PC-3 (cell line): ENCODE measurements around the gene ABHD12B. TPM values are rescaled to one million over a fixed set of nuclear protein-coding genes. Genes with fewer than 3 reads are reported as not detected.

Experiments
- ATAC-seq: fragments of 200-7000 bp; cut with Tn5 transposase; 2 replicates; pipeline ENCODE4 v1.9.1; 2020; ENCODE audit warnings: mild to moderate bottlenecking, moderate library complexity
- BruUV-seq: library from RNA; stranded (reverse); fragments of 400-500 nt; replicated peaks from 2 replicates; lab custom pipeline; 2021; lab: Mats Ljungman, UMichigan
- CTCF ChIA-PET: fragments of 300-600 bp; sonication (Branson Sonifier 250); formaldehyde crosslinking; loops from one replicate; lab custom pipeline; 2022; ENCODE audit warnings: antibody characterized with exemption; lab: Charles Lee
- POLR2A ChIA-PET: fragments of 300-600 bp; sonication (Branson Sonifier 250); formaldehyde crosslinking; loops from one replicate; lab custom pipeline; 2022; ENCODE audit warnings: antibody characterized with exemption; ENCODE audit not compliant: unreplicated experiment; lab: Charles Lee
- DNase-seq: peaks from one replicate; pipeline ENCODE4 v3.0.0-alpha.2; 2015
- H2AFZ ChIP-seq: fragments of 300-600 bp; sonication (generic); 2 replicates; pipeline ENCODE4 v1.6.0; 2016; ENCODE audit warnings: antibody characterized with exemption, low read length
- H3F3A ChIP-seq: fragments of 300-600 bp; sonication (generic); one replicate; pipeline ENCODE4 v1.6.0; 2017; ENCODE audit warnings: antibody characterized with exemption, low read length, control low read depth, mild to moderate bottlenecking; ENCODE audit not compliant: unreplicated experiment
- H3K27ac ChIP-seq: fragments of 300-600 bp; sonication (generic); 2 replicates; pipeline ENCODE4 v1.5.1; 2016; ENCODE audit warnings: mild to moderate bottlenecking, low read length
- H3K27me3 ChIP-seq: fragments of 300-600 bp; sonication (generic); 2 replicates; pipeline ENCODE4 v1.6.1; 2016; ENCODE audit warnings: low read length, mixed read lengths
- H3K36me3 ChIP-seq: fragments of 300-600 bp; sonication (generic); 2 replicates; pipeline ENCODE4 v1.6.1; 2016; ENCODE audit warnings: low read depth, mixed run types, low read length, mixed read lengths
- H3K4me1 ChIP-seq: fragments of 300-600 bp; sonication (generic); 2 replicates; pipeline ENCODE4 v1.5.1; 2016; ENCODE audit warnings: low read length; ENCODE audit not compliant: insufficient read depth
- H3K4me2 ChIP-seq: fragments of 300-600 bp; sonication (generic); 2 replicates; pipeline ENCODE4 v1.6.0; 2016; ENCODE audit warnings: low read length
- H3K4me3 ChIP-seq: fragments of 300-600 bp; sonication (generic); 2 replicates; pipeline ENCODE4 v1.5.1; 2016; ENCODE audit warnings: mild to moderate bottlenecking, low read length, mixed read lengths
- H3K79me2 ChIP-seq: fragments of 300-600 bp; sonication (generic); 2 replicates; pipeline ENCODE4 v1.6.1; 2017; ENCODE audit warnings: low read length, mixed read lengths
- H3K9ac ChIP-seq: fragments of 300-600 bp; sonication (generic); 2 replicates; pipeline ENCODE4 v1.6.0; 2016; ENCODE audit warnings: mild to moderate bottlenecking, low read length
- H3K9me2 ChIP-seq: fragments of 300-600 bp; sonication (generic); replicated peaks from 2 replicates; pipeline ENCODE4 v1.6.1; 2016; ENCODE audit warnings: mixed run types, low read length, mixed read lengths
- H3K9me3 ChIP-seq: fragments of 300-600 bp; sonication (generic); 2 replicates; pipeline ENCODE4 v1.6.1; 2016; ENCODE audit warnings: low read length, mixed read lengths
- H4K20me1 ChIP-seq: fragments of 300-600 bp; sonication (generic); 2 replicates; pipeline ENCODE4 v1.6.1; 2016; ENCODE audit warnings: low read length, mixed read lengths
- EZH2 ChIP-seq: fragments of 300-600 bp; sonication (generic); IDR thresholded peaks from one replicate; pipeline ENCODE4 v1.6.1; 2017; ENCODE audit warnings: antibody characterized with exemption, mild to moderate bottlenecking, low read length; ENCODE audit not compliant: unreplicated experiment
- EZH2phosphoT487 ChIP-seq: fragments of 300-600 bp; sonication (generic); IDR thresholded peaks from 2 replicates; pipeline ENCODE4 v1.6.1; 2018; ENCODE audit warnings: mild to moderate bottlenecking, antibody characterized with exemption, low read length, borderline replicate concordance
- intact Hi-C: fragments of 100-400 bp; cut with micrococcal nuclease; formaldehyde crosslinking; loops from 2 replicates; pipeline ENCODE4 v1.9.0; 2023
- total RNA-seq: library from RNA; depleted of rRNA; stranded (reverse); fragments of >200 nt; gene quantifications from 2 replicates; pipeline ENCODE4 v1.2.3, GENCODE V29; 2014
- TF ChIP-seq, protein P1 (sequence below): fragments of 300-600 bp; sonication (generic); conservative IDR thresholded peaks from 2 replicates; pipeline ENCODE4 v1.5.1; 2017; ENCODE audit warnings: antibody characterized with exemption, low read depth, mild to moderate bottlenecking, low read length

The ABHD12B gene
- total RNA-seq, 1 experiment from 2014 or later, result not detected

DNA sequence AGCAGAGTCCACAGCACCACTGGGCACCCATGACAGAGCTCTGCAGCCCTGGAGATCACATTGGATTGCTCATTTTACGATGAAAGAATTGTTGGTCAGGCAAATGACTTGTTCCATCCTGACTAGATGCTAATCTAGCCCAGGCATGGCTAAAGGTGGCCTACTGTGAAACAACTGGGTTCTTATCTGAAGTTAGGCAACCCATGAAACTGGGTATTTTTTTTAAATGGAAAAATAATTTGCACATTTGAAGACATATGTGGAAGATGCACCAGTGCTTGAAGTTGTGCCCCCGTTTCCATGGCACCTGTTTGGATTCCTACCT lies 64.1 kb downstream of the ABHD12B start:
- ChIA-PET CTCF (no interaction called here), POLR2A (no interaction called here)
- H3K79me2 ChIP-seq, result peaks cover 10% of the 10 kb centered on the region; the same call in 1 of the 2 replicates
- no peak overlapping the region for H3K4me2 ChIP-seq
- intact Hi-C loops, result loop anchor here (5.0 kb wide), 1 partner anchor 39 kb away; no protein-coding TSS in a partner anchor
- H3K4me3 ChIP-seq, result no peak overlapping the region
- H3K9me3 ChIP-seq, result no peaks in the 10 kb centered on the region
- no peak for TF ChIP-seq EZH2
- TF ChIP-seq, protein P1, sequence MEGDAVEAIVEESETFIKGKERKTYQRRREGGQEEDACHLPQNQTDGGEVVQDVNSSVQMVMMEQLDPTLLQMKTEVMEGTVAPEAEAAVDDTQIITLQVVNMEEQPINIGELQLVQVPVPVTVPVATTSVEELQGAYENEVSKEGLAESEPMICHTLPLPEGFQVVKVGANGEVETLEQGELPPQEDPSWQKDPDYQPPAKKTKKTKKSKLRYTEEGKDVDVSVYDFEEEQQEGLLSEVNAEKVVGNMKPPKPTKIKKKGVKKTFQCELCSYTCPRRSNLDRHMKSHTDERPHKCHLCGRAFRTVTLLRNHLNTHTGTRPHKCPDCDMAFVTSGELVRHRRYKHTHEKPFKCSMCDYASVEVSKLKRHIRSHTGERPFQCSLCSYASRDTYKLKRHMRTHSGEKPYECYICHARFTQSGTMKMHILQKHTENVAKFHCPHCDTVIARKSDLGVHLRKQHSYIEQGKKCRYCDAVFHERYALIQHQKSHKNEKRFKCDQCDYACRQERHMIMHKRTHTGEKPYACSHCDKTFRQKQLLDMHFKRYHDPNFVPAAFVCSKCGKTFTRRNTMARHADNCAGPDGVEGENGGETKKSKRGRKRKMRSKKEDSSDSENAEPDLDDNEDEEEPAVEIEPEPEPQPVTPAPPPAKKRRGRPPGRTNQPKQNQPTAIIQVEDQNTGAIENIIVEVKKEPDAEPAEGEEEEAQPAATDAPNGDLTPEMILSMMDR, result no peak
- TF ChIP-seq EZH2phosphoT487, result no peak
- H3K9ac ChIP-seq, result no peak overlapping the region
- H3K27me3 ChIP-seq, result no peaks in the 10 kb centered on the region
- peaks cover 6% of the 10 kb centered on the region for H3F3A ChIP-seq
- H4K20me1 ChIP-seq, result no peaks in the 10 kb centered on the region
- ATAC-seq, result no peak
- H3K36me3 ChIP-seq, result peaks cover 38% of the 10 kb centered on the region
- no peaks in the 10 kb centered on the region for H3K9me2 ChIP-seq
- no TSS peak for BruUV-seq
- H2AFZ ChIP-seq, result no peak overlapping the region
- DNase-seq, result no peak
- peaks cover 30% of the 10 kb centered on the region for H3K4me1 ChIP-seq
- no peak overlapping the region for H3K27ac ChIP-seq

DNA sequence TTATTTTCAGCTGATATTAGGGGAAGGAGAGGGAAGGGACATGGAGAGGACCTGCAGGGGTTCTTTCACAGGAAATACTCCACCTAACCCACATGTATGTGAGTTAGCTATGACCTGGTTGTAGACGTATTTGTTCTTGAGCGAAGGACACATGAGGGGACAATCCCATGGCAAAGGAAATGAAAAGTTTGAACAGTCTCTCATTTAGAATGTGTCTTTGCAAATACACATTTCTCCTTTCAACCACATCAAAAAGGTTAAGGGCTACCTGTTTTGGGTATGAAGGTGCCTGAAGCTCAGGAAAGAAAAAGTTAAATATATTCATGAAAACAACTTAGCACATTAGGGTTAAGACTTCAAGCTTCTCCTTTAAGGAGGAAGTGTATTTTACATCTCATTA lies 65.0 kb downstream of the ABHD12B start:
- POLR2A ChIA-PET, result no interaction called here
- H3K9ac ChIP-seq, result no peak overlapping the region
- H3K79me2 ChIP-seq, result peaks cover 18% of the 10 kb centered on the region
- no peaks in the 10 kb centered on the region for H4K20me1 ChIP-seq
- ATAC-seq (no peak; the same call in 1 of the 2 replicates), DNase-seq (no peak)
- TF ChIP-seq, protein P1, result no peak
- TF ChIP-seq EZH2 (no peak), EZH2phosphoT487 (no peak)
- H3K27me3 ChIP-seq, result no peaks in the 10 kb centered on the region
- CTCF ChIA-PET, result no interaction called here
- no peaks in the 10 kb centered on the region for H3K9me3 ChIP-seq
- no peak overlapping the region for H2AFZ ChIP-seq
- no TSS peak for BruUV-seq
- H3K36me3 ChIP-seq, result peaks cover 38% of the 10 kb centered on the region
- H3K27ac ChIP-seq, result no peak overlapping the region
- no peak overlapping the region for H3K4me3 ChIP-seq
- intact Hi-C loops, result loop anchor here (5.0 kb wide), 1 partner anchor 40 kb away; no protein-coding TSS in a partner anchor
- no peaks in the 10 kb centered on the region for H3K9me2 ChIP-seq
- peaks cover 30% of the 10 kb centered on the region for H3K4me1 ChIP-seq
- H3K4me2 ChIP-seq, result peak overlapping the region; percentile 0; the same call in 1 of the 2 replicates
- H3F3A ChIP-seq, result peaks cover 6% of the 10 kb centered on the region

DNA sequence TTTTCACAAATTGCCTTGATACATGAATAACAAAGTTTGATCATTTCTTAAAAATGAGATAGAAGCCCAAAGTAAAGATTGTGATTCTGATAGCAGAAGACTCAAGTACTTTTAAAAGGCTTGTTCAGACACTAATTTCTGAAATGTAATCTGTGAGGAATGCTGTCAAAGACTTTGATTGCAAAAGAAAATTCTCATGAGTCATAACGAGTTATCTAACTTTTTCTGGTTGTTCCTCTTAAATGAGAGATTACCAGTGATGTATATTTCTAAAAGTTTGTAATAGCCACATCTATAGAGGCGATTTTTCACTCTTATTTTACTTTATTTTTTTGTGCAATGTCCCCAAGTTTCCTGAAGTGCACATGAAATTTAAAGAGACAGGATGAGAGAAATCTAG lies 65.5 kb downstream of the ABHD12B start:
- DNase-seq, result peak; percentile 73
- Histone ChIP-seq H3K9me2 (no peaks in the 10 kb centered on the region), H2AFZ (no peak overlapping the region), H3K4me2 (peak overlapping the region; percentile 0; the same call in 1 of the 2 replicates), H3K9me3 (no peaks in the 10 kb centered on the region), H3K36me3 (peaks cover 38% of the 10 kb centered on the region), H3K9ac (no peak overlapping the region), H3K79me2 (peaks cover 23% of the 10 kb centered on the region), H3K27ac (no peak overlapping the region), H3K4me1 (peaks cover 30% of the 10 kb centered on the region), H3F3A (peaks cover 6% of the 10 kb centered on the region), H3K27me3 (no peaks in the 10 kb centered on the region), H4K20me1 (no peaks in the 10 kb centered on the region), H3K4me3 (no peak overlapping the region)
- POLR2A ChIA-PET, result no interaction called here
- intact Hi-C loops, result loop anchor here (5.0 kb wide), 1 partner anchor 40 kb away; no protein-coding TSS in a partner anchor
- ATAC-seq, result peak; percentile 18; the same call in 1 of the 2 replicates
- no peak for TF ChIP-seq EZH2phosphoT487
- no peak for TF ChIP-seq EZH2
- TF ChIP-seq, protein P1, result no peak
- no TSS peak for BruUV-seq
- CTCF ChIA-PET, result no interaction called here
